Testis (tissue), 3 donors: Measurements from ENCODE around the gene SKIC2. TPM values are rescaled to one million over a fixed set of nuclear protein-coding genes. Genes with fewer than 3 reads are reported as not detected.
"Not testable (repeated sequence)": the region's sequence is repeated elsewhere in the genome, so short reads cannot be mapped to it uniquely, and the experiment has no call there.

Source experiments
- DNase-seq: peaks from one replicate; pipeline ENCODE4 v3.0.0-alpha.2; 2019
- H3K27ac ChIP-seq, 2 donors: fragments of 200-600 bp; sonication (generic); one replicate each; pipeline ENCODE4 v1.5.1; 2019
- H3K27me3 ChIP-seq: fragments of 200-600 bp; sonication (generic); one replicate; pipeline ENCODE4 v1.5.1; 2019
- H3K36me3 ChIP-seq: fragments of 200-600 bp; sonication (generic); one replicate; pipeline ENCODE4 v1.5.1; 2017; ENCODE audit warnings: low read depth; ENCODE audit errors: missing control alignments
- H3K4me1 ChIP-seq: fragments of 200-600 bp; sonication (generic); one replicate; pipeline ENCODE4 v1.5.1; 2019
- H3K4me3 ChIP-seq, 2 donors: fragments of 200-600 bp; sonication (generic); one replicate each; pipeline ENCODE4 v1.5.1; 2017 to 2019
- H3K9me3 ChIP-seq: fragments of 200-600 bp; sonication (generic); one replicate; pipeline ENCODE4 v1.5.1; 2017
- POLR2A ChIP-seq: fragments of 450-650 bp; IDR thresholded peaks from one replicate; pipeline ENCODE4 v1.6.1; 2017; ENCODE audit warnings: antibody characterized with exemption, mild to moderate bottlenecking, moderate library complexity
- WGBS, 2 donors: methylation state at CpG; one replicate each; pipeline ENCODE4 v1.1.5; 2018; 5-methylcytosine and 5-hydroxymethylcytosine counted together
- intact Hi-C: fragments of 100-400 bp; cut with DNase I; formaldehyde crosslinking; loops from one replicate; pipeline ENCODE4 v1.15.1; 2023; ENCODE audit warnings: low total_unique reads
- polyA plus RNA-seq: library from polyadenylated mRNA; stranded (reverse); fragments of 350-450 nt; fragmentation: Illumina TruSeq; extraction: RNeasy Lipid Tissue Mini Kit (QIAGEN cat#74804); gene quantifications from one replicate; pipeline ENCODE4 v1.2.3, GENCODE V29; 2014; ENCODE audit warnings: low read depth, low replicate concordance; ENCODE audit not compliant: insufficient read depth
- total RNA-seq, 2 donors: library from RNA; depleted of rRNA; stranded (reverse); fragments of >200 nt; gene quantifications; one replicate each; pipeline ENCODE4 v1.2.3, GENCODE V29; 2016
- TF ChIP-seq, protein P1 (sequence below), 3 experiments: fragments of 450-650 bp in 2 of 3; fragments of 200-600 bp in 1 of 3; sonication (generic) in 1 of 3; IDR thresholded peaks; one replicate each; pipeline ENCODE4 v1.5.1; 2016 to 2019; ENCODE audit warnings: antibody characterized with exemption in 3 of 3, mild to moderate bottlenecking in 2 of 3, moderate library complexity in 1 of 3

The SKIC2 gene
- total and polyA plus RNA-seq, 3 donors from 2014 or later = 39.6 to 73.0 (median 59.2) TPM

DNA sequence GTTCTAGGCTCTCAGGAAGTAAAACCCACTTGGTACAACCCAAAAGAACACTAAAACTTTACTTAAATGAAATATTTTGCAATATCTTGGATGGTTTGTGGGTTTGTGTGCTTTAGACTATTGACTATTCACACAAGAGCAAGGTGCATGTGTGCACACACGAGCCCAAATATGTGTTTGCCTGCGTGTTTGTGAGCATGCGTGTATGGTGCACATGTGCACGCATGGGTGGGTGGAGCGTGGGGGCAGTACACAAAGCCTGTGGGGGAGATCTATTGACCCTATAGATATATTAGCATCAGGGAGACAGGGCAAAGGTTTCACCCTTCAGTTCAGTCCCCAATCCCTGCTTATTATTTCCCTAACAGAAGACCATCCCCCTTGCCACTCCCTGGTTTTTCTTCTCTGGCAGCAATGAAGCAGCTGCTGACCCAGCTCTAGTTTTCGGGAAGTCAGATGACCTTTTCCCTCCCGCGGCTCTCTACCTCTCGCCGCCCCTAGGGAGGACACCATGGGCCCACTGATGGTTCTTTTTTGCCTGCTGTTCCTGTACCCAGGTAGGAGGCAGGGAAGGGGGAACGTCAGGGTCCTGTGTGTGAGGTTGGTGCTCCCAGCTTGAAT, 31.6 kb upstream of the SKIC2 start, which contains the start of gene C2:
Gene C2, plus strand, starts transcription at position 476 of the 621 bp plus-strand sequence. Its CDS starts 36 bp downstream, at position 512.
- no peaks in the 10 kb centered on the region for H3K9me3 ChIP-seq
- WGBS, 2 donors = 57 to 70% methylated on average over 11 of the region's 11 CpGs
- no peak within 1 kb of the TSS for H3K4me3 ChIP-seq
- H3K36me3 ChIP-seq = no peaks in the 10 kb centered on the region
- DNase-seq = no peak
- TF ChIP-seq, protein P1, sequence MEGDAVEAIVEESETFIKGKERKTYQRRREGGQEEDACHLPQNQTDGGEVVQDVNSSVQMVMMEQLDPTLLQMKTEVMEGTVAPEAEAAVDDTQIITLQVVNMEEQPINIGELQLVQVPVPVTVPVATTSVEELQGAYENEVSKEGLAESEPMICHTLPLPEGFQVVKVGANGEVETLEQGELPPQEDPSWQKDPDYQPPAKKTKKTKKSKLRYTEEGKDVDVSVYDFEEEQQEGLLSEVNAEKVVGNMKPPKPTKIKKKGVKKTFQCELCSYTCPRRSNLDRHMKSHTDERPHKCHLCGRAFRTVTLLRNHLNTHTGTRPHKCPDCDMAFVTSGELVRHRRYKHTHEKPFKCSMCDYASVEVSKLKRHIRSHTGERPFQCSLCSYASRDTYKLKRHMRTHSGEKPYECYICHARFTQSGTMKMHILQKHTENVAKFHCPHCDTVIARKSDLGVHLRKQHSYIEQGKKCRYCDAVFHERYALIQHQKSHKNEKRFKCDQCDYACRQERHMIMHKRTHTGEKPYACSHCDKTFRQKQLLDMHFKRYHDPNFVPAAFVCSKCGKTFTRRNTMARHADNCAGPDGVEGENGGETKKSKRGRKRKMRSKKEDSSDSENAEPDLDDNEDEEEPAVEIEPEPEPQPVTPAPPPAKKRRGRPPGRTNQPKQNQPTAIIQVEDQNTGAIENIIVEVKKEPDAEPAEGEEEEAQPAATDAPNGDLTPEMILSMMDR (IDR thresholded peaks at IDR 0.05) = no peak
- no peak for TF ChIP-seq POLR2A
- intact Hi-C loops = no loop called here
- no peaks in the 10 kb centered on the region for H3K4me1 ChIP-seq
- H3K27me3 ChIP-seq = no peaks in the 10 kb centered on the region
- H3K27ac ChIP-seq = no peak within 1 kb of the TSS

DNA sequence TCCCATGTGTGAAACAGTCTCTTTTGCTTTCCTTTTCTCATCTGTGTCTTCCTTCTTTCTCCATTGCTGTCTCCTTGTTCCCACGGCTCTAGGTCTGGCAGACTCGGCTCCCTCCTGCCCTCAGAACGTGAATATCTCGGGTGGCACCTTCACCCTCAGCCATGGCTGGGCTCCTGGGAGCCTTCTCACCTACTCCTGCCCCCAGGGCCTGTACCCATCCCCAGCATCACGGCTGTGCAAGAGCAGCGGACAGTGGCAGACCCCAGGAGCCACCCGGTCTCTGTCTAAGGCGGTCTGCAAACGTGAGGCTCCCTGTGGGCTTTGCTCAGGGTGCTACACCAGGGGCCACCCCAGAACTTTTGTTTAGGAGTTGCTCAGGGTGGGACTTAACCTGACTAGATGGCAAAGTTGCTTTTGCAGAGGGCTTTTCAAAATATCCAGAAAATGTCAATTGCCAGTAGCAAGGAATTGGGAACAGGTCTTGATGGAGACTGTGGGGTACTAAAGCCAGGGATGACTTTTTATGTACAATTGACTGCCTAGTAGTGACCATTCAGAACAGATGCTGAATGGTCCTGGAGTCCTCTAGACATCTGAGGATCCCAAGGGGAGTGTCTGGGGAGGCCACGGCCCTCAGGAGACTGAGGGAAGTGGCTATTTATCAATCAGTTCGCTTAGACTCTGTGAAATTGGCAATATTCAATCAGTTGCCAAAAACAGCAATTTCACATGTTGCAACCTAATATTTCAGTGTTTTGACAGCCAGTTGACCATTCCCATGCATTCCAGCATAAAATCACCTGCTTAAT, 30.9 kb upstream of the SKIC2 start:
- Histone ChIP-seq H3K27me3 (no peaks in the 10 kb centered on the region), H3K4me3 (no peak overlapping the region), H3K4me1 (no peaks in the 10 kb centered on the region), H3K36me3 (no peaks in the 10 kb centered on the region), H3K9me3 (no peaks in the 10 kb centered on the region), H3K27ac (no peak overlapping the region)
- 74 to 79% methylated on average over 9 to 11 of the region's 11 CpGs for WGBS, 2 donors
- no peak for TF ChIP-seq POLR2A
- TF ChIP-seq, protein P1 (IDR thresholded peaks at IDR 0.05) = no peak
- intact Hi-C loops = no loop called here
- DNase-seq = no peak

DNA sequence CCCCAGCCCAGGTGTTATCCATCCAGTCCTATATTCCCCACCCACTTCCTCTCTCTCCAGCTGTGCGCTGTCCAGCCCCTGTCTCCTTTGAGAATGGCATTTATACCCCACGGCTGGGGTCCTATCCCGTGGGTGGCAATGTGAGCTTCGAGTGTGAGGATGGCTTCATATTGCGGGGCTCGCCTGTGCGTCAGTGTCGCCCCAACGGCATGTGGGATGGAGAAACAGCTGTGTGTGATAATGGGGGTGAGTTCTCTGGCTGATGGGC, 30.4 kb upstream of the SKIC2 start:
- H3K9me3 ChIP-seq = no peaks in the 10 kb centered on the region
- H3K4me1 ChIP-seq = no peaks in the 10 kb centered on the region
- H3K4me3 ChIP-seq = no peak overlapping the region
- whole genome bisulfite sequencing, 2 donors = 86 to 88% methylated on average over 9 of the region's 9 CpGs
- no peak for DNase-seq
- TF ChIP-seq, protein P1 (IDR thresholded peaks at IDR 0.05) = no peak
- no peak for TF ChIP-seq POLR2A
- H3K27me3 ChIP-seq = no peaks in the 10 kb centered on the region
- intact Hi-C loops = no loop called here
- H3K27ac ChIP-seq = no peak overlapping the region
- no peaks in the 10 kb centered on the region for H3K36me3 ChIP-seq

DNA sequence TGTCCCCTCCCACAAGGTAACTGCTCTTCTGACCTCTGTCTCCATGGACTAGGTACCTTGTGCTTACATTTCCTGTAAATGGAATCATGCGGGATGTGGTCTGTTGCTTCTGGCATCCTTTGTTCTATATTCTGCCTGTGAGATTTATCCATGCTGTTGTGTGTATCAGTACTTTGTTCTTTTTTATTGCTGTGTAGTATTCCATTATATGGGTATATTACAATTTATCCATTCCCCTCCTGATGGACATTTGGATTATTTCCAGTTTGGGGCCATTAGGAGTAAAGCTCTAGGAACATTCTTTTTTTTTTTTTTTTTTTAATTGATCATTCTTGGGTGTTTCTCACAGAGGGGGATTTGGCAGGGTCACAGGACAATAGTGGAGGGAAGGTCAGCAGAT, 28.0 kb upstream of the SKIC2 start:
- intact Hi-C loops = no loop called here
- 97 to 100% methylated on average over 1 of the region's 1 CpG for WGBS, 2 donors
- TF ChIP-seq POLR2A = no peak
- TF ChIP-seq, protein P1 (IDR thresholded peaks at IDR 0.05) = no peak
- Histone ChIP-seq H3K27me3 (no peaks in the 10 kb centered on the region), H3K27ac (no peak overlapping the region), H3K36me3 (no peaks in the 10 kb centered on the region), H3K9me3 (no peaks in the 10 kb centered on the region), H3K4me3 (no peak overlapping the region), H3K4me1 (no peaks in the 10 kb centered on the region)
- DNase-seq = no peak

DNA sequence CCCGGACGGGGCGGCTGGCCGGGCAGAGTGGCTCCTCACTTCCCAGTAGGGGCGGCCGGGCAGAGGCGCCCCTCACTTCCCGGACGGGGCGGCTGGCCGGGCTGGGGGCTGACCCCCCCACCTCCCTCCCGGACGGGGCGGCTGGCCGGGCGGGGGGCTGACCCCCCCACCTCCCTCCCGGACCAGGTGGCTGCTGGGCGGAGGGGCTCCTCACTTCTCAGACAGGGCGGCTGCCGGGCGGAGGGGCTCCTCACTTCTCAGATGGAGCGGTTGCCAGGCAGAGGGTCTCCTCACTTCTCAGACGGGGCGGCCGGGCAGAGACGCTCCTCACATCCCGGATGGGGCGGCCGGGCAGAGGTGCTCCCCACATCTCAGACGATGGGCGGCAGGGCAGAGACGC, 26.8 kb upstream of the SKIC2 start:
- H3K36me3 ChIP-seq, H3K27ac ChIP-seq, H3K4me1 ChIP-seq, intact Hi-C loops, H3K9me3 ChIP-seq, H3K27me3 ChIP-seq, DNase-seq: not testable (repeated sequence)
- WGBS, 2 donors = 67% methylated on average over 11 of the region's 32 CpGs; no CpG with 5 or more reads in 1 of the 2 donors
- H3K4me3 ChIP-seq = peak overlapping the region in 1 of 2 donors; percentile 23
